Coronary artery (tissue), 2 donors: ENCODE data around the gene PHC2.

Experiments
- DNase-seq: peaks from one replicate; pipeline ENCODE4 v3.0.0-alpha.2; 2017; ENCODE audit warnings: low spot score
- H3K27ac ChIP-seq, 2 donors: fragments of 200-600 bp; sonication (generic); one replicate each; pipeline ENCODE4 v1.5.1; 2016 to 2019
- H3K4me3 ChIP-seq: fragments of 200-600 bp; sonication (generic); 2 replicates; pipeline ENCODE4 v1.5.1; 2016; ENCODE audit warnings: mild to moderate bottlenecking, moderate library complexity
- TF ChIP-seq, protein P1 (sequence below): fragments of 200-600 bp; sonication (generic); IDR thresholded peaks from one replicate; pipeline ENCODE4 v1.5.1; 2019; ENCODE audit warnings: antibody characterized with exemption

The PHC2 gene

GRCh38 chr1:33287317-33287716 lies 143.6 kb downstream of the PHC2 start:
- TF ChIP-seq, protein P1, sequence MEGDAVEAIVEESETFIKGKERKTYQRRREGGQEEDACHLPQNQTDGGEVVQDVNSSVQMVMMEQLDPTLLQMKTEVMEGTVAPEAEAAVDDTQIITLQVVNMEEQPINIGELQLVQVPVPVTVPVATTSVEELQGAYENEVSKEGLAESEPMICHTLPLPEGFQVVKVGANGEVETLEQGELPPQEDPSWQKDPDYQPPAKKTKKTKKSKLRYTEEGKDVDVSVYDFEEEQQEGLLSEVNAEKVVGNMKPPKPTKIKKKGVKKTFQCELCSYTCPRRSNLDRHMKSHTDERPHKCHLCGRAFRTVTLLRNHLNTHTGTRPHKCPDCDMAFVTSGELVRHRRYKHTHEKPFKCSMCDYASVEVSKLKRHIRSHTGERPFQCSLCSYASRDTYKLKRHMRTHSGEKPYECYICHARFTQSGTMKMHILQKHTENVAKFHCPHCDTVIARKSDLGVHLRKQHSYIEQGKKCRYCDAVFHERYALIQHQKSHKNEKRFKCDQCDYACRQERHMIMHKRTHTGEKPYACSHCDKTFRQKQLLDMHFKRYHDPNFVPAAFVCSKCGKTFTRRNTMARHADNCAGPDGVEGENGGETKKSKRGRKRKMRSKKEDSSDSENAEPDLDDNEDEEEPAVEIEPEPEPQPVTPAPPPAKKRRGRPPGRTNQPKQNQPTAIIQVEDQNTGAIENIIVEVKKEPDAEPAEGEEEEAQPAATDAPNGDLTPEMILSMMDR = no peak
- no peak overlapping the region for H3K4me3 ChIP-seq
- no peak for DNase-seq
- peak overlapping the region in 1 of 2 donors; percentile 31 for H3K27ac ChIP-seq

DNA sequence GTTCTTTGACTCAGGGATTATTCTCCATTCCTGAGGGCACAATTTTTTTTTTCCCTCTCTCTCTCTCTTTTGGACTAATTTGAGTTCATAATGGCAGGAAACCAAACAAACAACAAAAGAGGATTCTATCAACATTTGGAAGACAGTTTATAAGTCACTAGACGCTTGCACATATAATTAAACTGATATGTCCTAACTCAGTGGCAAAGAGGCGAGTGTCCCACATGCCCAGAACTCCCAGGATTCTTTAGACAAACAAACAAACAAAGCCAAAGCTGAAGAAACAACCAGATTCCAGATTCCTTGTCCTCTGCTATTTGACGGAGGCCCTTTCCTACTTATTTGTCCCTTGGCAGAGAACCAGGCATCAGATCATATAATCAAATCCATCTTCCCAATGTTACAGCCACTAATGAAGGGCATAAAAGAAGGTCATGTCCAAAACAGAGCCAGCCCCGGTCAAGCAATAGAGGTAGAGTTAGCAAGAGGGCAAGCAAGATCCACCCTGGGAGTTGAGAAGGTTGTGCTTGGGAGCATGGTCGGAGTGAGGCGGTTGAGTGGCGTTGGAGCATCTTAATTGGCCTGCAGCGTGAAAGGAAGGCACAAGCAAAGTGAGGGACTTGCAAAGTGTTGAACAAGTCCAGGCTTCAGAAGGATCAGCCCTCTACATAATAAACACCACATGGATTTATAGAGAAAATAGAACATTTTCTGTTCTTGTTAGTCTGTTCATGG lies 144.3 kb downstream of the PHC2 start:
- TF ChIP-seq, protein P1 = no peak
- H3K4me3 ChIP-seq = no peak overlapping the region
- H3K27ac ChIP-seq = peak overlapping the region in 1 of 2 donors; percentile 31
- no peak for DNase-seq

DNA sequence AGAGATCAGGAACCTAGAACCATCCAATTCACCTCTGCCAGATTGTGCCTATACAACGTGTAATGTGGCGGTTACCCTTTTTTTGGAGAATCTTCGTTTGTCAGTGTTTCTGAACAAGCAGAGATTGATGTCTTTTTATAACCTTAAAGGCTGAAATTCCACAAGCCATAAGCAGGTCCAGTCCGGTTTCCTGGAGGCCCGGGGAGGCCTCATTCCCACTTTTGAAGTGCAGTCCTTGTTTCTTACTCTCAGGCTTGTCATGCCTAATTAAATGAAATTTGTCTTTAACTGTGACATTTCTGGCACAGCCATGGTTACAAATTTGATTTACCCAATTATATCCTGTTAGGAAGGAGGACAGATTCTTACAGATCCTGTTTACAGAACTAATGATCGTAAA lies 146.8 kb downstream of the PHC2 start:
- H3K27ac ChIP-seq = no peak overlapping the region
- H3K4me3 ChIP-seq = no peak overlapping the region
- TF ChIP-seq, protein P1 = no peak
- no peak for DNase-seq

- Histone ChIP-seq H3K27ac (no peak overlapping the region), H3K4me3 (no peak overlapping the region)
- no peak for DNase-seq
- TF ChIP-seq, protein P1 = no peak
Observed at GRCh38 chr1:33282791-33283190, 148.1 kb downstream of the PHC2 start.

DNA sequence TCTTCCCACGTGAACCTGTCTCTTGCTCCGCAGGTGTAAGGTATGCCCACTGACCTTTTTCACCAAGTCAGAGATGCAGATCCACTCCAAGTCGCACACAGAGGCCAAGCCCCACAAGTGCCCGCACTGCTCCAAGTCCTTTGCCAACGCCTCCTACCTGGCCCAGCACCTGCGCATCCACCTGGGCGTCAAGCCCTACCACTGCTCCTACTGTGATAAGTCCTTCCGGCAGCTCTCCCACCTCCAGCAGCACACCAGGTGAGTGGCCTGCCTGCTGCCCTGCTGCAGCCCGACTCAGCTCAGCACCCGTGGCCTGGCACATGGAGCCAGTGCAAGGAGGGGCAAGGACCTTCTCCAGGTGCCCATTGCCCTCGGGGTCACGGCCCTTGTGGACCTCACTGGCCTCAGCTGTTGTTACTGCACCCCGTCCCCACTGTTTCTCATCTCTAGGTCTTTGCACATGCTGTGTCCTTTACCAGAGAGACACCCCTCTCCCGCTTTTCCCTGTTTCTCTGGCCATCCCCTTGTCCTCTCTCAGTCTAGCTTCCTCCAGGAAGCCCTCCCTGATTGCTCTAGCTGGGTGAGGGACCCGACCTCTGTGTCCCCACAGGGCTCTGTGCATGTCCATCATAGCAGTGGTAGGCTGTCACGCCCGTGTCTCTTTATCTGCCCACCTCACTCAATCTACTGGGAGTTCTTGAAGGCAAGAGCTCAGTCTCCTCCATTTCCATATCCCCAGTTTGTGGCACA lies 149.2 kb downstream of the PHC2 start:
- Histone ChIP-seq H3K27ac (peak overlapping the region in 1 of 2 donors; percentile 6), H3K4me3 (no peak overlapping the region)
- TF ChIP-seq, protein P1 = no peak
- no peak for DNase-seq

DNA sequence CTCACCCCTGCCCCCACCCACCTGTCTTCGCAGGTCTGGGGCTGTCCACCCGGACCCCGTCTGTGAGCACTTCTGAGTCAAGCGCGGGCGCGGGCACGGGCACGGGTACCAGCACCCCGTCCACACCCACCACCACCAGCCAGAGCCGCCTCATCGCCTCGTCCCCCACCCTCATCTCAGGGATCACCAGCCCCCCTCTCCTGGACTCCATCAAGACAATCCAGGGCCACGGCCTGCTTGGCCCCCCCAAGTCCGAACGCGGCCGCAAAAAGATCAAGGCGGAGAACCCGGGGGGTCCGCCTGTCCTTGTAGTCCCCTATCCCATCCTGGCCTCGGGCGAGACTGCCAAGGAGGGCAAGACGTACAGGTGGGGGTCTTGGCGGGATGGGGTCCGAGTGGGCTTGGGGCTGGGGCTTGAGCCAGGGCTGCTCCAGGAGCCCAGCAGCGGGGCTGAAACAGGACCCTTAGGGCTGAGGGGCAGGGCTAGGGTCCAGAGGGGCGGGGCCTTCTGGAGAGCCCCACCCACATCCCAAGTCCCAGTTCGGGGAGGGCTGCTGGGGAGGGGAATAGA lies 150.7 kb downstream of the PHC2 start:
- H3K4me3 ChIP-seq = no peak overlapping the region
- H3K27ac ChIP-seq = no peak overlapping the region
- TF ChIP-seq, protein P1 = no peak
- DNase-seq = no peak
